HEK293T (cell line): ENCODE results near the gene ARHGEF7.

Experiments used
- ARNT ChIP-seq: fragments of 450-650 bp; IDR thresholded peaks from 2 replicates; pipeline ENCODE4 v1.6.1; 2017; ENCODE audit warnings: mild to moderate bottlenecking
- BHLHE40 ChIP-seq: fragments of 450-650 bp; IDR thresholded peaks from 2 replicates; pipeline ENCODE4 v1.6.1; 2016; ENCODE audit warnings: mild to moderate bottlenecking, moderate library complexity, borderline replicate concordance
- ELF4 ChIP-seq: fragments of 450-650 bp; IDR thresholded peaks from 2 replicates; pipeline ENCODE4 v1.6.1; 2017; ENCODE audit warnings: antibody characterized with exemption
- FOXA1 ChIP-seq: fragments of 450-650 bp; IDR thresholded peaks from 2 replicates; pipeline ENCODE4 v1.6.1; 2016; ENCODE audit warnings: mild to moderate bottlenecking
- FOXK2 ChIP-seq: fragments of 450-650 bp; IDR thresholded peaks from 2 replicates; pipeline ENCODE4 v1.6.1; 2016; ENCODE audit warnings: mild to moderate bottlenecking
- FOXM1 ChIP-seq: fragments of 450-650 bp; IDR thresholded peaks from 2 replicates; pipeline ENCODE4 v1.6.1; 2017; ENCODE audit warnings: mild to moderate bottlenecking, borderline replicate concordance
- HDGF ChIP-seq: fragments of 450-650 bp; IDR thresholded peaks from 2 replicates; pipeline ENCODE4 v1.6.1; 2017; ENCODE audit warnings: antibody characterized with exemption, borderline replicate concordance
- L3MBTL2 ChIP-seq: fragments of 450-650 bp; conservative IDR thresholded peaks from 2 replicates; pipeline ENCODE4 v1.6.1; 2016; ENCODE audit warnings: mild to moderate bottlenecking
- LEF1 ChIP-seq: fragments of 450-650 bp; IDR thresholded peaks from 2 replicates; pipeline ENCODE4 v1.6.1; 2017; ENCODE audit warnings: mild to moderate bottlenecking, borderline replicate concordance
- PKNOX1 ChIP-seq: fragments of 450-650 bp; IDR thresholded peaks from 2 replicates; pipeline ENCODE4 v1.6.1; 2016
- SP1 ChIP-seq: fragments of 450-650 bp; IDR thresholded peaks from 2 replicates; pipeline ENCODE4 v1.6.1; 2017
- SUZ12 ChIP-seq: fragments of 450-650 bp; IDR thresholded peaks from 2 replicates; pipeline ENCODE4 v1.6.1; 2016; ENCODE audit warnings: mild to moderate bottlenecking
- TARDBP ChIP-seq: fragments of 450-650 bp; IDR thresholded peaks from 2 replicates; pipeline ENCODE4 v1.6.1; 2016
- ZNF384 ChIP-seq: fragments of 450-650 bp; IDR thresholded peaks from 2 replicates; pipeline ENCODE4 v1.6.1; 2016

- no peak for TF ChIP-seq ARNT
- TF ChIP-seq HDGF = no peak
- no peak for TF ChIP-seq ELF4
- TF ChIP-seq BHLHE40 = no peak
- no peak for TF ChIP-seq SP1
- TF ChIP-seq FOXK2 = no peak
- TF ChIP-seq TARDBP = no peak
- TF ChIP-seq L3MBTL2 = no peak
- no peak for TF ChIP-seq PKNOX1
- no peak for TF ChIP-seq FOXA1
- TF ChIP-seq FOXM1 = no peak
- TF ChIP-seq SUZ12 = no peak
- TF ChIP-seq ZNF384 = no peak
- TF ChIP-seq LEF1 = no peak
Measured at GRCh38 chr13:111158136-111158805, 43.2 kb downstream of the ARHGEF7 start.
